Measurements from ENCODE around the gene AMBN.

DNA sequence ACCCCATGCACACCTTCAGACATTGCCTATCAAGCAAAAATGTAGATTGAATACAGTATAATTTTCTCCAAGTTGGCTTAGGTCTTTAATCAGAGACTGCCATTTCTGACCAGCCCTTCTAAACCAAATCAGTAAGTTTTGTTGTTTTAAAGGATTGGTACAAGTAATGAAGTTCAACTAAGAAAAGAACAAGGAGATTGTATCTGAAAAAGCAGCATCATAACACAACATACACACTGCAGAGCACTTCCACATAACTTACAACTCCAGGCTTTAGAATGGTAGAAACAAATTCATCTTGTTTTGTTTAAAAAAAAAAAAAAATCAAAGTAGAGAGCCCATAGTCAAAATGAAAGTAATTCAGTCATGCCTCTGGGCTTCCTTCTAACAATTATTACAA lies 16.1 kb upstream of the AMBN start:
- no peak for TF ChIP-seq EZH2 (IDR thresholded peaks at IDR 0.05; ENCODE audit: borderline replicate concordance, low read depth, low read length, severe bottlenecking)
- TF ChIP-seq, protein P1, sequence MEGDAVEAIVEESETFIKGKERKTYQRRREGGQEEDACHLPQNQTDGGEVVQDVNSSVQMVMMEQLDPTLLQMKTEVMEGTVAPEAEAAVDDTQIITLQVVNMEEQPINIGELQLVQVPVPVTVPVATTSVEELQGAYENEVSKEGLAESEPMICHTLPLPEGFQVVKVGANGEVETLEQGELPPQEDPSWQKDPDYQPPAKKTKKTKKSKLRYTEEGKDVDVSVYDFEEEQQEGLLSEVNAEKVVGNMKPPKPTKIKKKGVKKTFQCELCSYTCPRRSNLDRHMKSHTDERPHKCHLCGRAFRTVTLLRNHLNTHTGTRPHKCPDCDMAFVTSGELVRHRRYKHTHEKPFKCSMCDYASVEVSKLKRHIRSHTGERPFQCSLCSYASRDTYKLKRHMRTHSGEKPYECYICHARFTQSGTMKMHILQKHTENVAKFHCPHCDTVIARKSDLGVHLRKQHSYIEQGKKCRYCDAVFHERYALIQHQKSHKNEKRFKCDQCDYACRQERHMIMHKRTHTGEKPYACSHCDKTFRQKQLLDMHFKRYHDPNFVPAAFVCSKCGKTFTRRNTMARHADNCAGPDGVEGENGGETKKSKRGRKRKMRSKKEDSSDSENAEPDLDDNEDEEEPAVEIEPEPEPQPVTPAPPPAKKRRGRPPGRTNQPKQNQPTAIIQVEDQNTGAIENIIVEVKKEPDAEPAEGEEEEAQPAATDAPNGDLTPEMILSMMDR (IDR thresholded peaks at IDR 0.05; ENCODE audit: borderline replicate concordance, extremely low read depth, low read length, poor library complexity, severe bottlenecking): no peak
